ENCODE measurements around the gene RPS4Y1.
"Not testable (repeated sequence)": the region's sequence is repeated elsewhere in the genome, so short reads cannot be mapped to it uniquely, and the experiment has no call there.

Gene RPS4Y1

DNA sequence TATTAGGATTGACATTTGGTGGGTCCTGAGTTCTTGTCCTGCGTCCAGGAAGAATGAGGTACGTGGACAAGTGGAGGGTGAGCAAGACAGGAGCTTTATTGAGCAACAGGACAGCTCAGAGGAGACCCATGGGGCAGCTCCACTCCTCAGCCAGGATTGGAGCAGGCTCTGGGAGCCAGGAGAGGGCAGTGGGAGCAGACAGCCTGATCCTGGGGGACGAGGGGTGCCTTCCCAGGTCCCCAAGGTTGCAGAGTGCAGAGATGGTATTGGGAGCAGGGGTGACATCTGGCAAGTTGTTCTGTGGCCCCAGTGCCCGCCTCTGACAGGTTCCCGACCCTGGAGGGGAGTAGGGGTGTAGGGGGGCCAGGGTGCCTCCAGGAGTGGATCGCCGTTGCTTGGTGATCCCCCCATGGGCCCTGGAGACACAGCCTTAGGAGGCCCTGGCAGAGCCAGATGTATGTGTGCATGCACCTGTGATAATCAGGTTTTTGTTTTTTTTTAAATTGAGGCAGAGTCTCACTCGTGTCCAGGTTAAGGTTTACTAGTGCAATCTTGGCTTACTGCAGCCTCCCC, 26.7 kb downstream of the RPS4Y1 start:
- DNase-seq (ENCODE audit: low read depth, low spot score) = no peak
- no peak overlapping the region for H3K4me3 ChIP-seq (ENCODE audit: low read length)

DNA sequence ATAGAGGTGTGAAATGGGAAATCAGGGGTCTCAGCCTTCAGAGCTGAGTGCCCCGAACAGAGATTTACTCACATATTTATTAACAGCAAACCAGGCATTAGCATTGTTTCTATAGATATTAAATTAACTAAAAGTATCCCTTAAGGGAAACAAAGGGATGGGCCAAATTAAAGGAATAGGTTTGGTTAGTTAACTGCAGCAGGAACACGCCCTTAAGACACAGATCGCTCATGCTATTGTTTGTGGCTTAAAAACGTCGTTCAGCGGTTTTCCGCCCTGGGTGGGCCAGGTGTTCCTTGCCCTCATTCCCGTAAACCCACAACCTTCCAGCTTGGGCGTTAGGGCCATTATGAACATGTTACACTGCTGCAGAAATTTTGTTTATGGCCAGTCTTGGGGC, 30.8 kb downstream of the RPS4Y1 start:
- DNase-seq (ENCODE audit: low read depth, low spot score); H3K4me3 ChIP-seq (ENCODE audit: low read length): not testable (repeated sequence)

DNA sequence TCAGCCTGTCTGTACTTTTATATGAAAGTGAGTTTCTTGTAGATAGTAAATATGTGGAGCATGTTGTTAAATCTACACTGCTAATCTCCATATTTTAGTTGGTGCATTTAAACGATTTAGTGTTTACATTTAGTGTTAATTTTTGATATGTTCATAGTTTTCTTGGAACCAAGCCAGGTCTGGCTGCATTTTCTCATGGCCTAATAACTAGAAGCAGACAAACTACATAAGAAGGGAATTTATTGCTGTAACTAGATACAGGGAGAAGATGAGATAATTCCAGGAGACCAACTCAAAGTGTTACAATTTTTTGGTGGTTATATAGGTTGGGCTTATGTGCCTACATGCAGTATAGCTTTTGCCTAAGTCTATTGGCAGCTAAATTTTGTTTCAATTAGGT, 32.8 kb downstream of the RPS4Y1 start:
- H3K4me3 ChIP-seq (ENCODE audit: low read length) = no peak overlapping the region
- no peak for DNase-seq (ENCODE audit: low read depth, low spot score)

DNA sequence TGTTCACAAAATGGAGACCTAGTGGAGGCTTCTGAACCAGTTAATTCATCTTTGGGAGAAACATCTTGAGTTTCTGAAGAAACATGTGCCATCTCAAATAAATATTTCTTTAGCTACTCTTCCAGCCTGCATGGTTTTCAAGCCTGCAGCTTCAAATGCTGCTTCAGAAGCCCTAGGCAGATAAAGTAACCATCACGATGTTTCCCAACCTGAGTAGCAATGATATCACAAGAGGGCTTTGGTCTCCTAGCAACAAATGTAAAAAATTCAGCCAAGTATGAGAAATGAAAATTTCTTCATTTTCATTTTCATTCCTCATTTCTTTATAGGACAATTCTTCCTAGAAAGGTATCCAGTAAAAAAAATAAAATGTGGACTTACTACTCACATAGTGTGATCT, 42.2 kb downstream of the RPS4Y1 start:
- H3K4me3 ChIP-seq (ENCODE audit: low read length) = no peak overlapping the region
- no peak for DNase-seq (ENCODE audit: low read depth, low spot score)

DNA sequence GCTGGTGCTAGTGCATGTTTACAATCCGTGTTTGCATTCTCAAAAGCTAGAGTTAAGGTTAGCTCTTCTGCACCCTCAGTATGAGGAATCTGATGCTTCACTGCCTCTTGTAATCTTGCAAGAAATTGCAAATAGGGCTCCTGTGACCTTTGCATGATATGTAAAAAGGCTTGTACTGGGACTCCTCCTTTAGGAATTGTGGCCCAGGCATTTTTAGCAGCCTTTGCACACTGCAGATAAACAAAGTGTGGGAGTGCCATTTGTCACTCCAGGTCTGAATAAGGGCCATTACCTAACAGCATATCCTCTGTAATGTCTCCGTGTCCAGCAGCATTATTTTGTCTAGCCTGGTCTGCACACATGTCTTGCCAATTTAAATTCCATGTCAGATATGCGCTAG, 44.5 kb downstream of the RPS4Y1 start:
- DNase-seq (ENCODE audit: low read depth, low spot score) = no peak
- no peak overlapping the region for H3K4me3 ChIP-seq (ENCODE audit: low read length)

DNA sequence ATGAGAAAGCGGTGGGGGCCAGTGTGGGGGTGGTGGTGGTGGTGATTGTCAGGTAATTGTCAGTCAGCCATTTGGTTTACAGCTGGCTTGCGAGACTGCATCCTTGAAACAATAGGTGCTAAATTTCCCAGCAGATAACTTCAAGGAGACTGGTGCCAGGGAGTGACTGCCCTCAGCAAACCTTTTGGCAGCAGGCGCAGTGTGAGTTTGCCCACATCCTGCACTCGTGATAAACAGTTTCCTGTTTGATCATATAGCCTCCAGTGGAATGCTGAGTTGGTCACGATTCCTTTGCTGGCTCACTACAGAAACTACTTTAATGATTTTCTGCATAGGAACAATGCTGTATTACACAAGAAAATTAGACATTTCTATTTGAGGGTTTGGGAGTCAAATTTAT, 46.0 kb downstream of the RPS4Y1 start:
- H3K4me3 ChIP-seq (ENCODE audit: low read length) = peak overlapping the region; percentile 40
- DNase-seq (ENCODE audit: low read depth, low spot score) = peak; percentile 80

DNA sequence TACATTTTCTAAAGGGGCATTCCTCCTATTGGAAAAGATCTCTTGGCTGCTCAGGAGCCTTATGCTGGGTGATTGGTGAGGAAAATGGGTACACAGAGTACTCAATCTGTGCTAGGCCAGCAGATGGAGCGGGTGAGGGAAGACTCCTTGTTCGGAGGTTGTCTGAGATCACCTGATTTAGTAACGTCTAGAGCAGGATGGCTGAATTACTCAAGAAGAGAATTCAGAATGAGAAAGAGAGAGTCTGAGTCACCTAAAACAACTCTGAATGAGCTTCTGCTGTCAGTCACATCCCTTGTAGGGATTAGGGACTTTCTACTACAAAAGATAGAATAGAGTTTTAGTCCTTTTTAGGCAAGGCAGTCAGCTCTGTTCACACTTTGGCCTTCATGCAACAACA, 46.6 kb downstream of the RPS4Y1 start:
- peak overlapping the region; percentile 40 for H3K4me3 ChIP-seq (ENCODE audit: low read length)
- DNase-seq (ENCODE audit: low read depth, low spot score) = peak; percentile 57

DNA sequence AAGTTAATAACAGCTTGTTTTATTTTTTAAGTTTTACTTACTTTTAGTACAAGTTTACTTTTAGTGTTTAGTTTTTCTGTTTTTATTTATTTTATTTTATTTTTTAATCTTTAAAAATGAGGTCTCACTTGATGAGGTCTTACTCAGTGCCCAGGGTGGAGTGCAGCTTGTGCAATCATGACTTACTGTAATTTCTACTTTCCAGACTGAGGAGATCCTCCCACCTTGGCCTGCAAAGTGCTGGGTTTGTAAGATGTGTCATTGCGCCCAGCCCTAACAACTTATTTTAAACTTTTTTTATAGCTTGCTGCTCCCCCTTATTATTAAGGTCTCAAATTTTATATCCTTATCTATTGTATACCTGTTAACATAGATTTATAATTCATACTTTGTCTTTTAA, 52.1 kb downstream of the RPS4Y1 start:
- H3K4me3 ChIP-seq (ENCODE audit: low read length) = no peak overlapping the region
- no peak for DNase-seq (ENCODE audit: low read depth, low spot score)

DNA sequence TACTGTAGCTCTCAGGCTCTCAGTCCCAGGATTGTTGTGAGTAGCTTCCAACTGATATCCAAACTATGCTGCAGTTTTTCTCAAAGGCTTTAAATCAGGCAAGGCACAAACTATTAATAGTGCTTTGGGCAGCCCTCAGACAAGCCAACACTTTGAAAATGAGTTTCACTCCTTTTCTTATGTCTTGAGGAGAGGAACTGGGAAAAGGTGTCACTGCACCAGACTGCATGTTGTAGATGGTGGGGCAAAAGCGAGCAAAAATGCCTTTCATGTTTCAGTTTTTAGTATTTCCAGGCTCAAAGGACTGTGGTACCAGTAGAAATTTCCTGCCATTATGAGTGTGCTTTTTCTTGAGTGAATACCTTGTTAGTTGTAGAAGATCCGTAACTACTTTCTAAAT, 54.6 kb downstream of the RPS4Y1 start:
- DNase-seq (ENCODE audit: low read depth, low spot score) = no peak
- H3K4me3 ChIP-seq (ENCODE audit: low read length) = no peak overlapping the region

DNA sequence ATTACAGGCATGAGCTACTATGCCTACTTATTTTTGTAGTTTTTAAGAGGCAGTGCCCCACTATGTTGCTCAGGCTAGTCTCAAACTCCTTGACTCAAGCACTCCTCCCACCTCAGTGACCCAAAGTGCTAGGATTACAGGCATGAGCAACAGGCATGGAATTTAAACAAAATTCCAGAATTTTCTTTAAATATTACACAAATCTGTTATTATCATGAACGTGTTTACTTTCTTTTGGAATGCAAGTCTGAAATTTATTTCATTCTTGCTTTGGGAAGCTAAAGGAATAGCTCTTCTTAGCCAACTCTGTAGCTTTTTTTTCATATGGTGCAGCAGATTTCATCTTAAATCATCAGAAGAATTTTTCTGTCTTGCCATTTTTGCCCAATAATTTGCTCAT, 66.0 kb downstream of the RPS4Y1 start:
- DNase-seq (ENCODE audit: low read depth, low spot score) = no peak
- H3K4me3 ChIP-seq (ENCODE audit: low read length) = no peak overlapping the region

DNA sequence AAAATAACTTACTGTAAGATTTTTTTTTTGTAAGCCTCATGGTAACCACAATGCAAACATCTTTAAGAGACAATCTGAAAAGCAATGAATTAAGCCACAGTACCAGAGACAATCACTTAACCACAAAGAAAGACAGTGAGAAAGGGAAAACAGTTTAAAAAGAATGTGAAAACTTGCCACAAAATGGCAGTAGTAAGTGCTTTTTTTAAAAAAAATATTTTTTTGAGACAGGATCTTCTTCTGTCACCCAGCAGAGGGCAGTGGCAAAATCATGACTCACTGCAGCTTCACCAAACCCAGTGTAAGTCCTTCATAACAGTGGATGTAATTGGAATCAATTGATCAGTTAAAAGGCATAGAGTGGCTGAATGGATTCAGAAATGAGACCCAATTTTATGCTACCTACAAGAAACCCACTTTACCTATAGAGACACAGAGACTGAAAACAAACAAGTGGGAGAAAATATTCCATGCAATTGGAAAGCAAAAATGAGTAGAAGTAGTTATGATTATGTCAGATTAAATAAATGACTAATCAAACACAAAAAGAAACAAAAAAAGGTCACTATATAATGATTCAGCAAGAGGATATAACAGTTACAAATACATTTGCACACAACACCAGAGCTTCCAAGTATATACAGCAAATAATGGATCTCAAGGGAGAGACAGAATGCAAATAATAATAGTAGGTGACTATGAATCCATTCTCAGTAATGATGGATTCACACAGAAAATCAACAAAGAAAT, 71.8 kb downstream of the RPS4Y1 start:
- DNase-seq (ENCODE audit: low read depth, low spot score) = peak; percentile 74
- H3K4me3 ChIP-seq (ENCODE audit: low read length) = no peak overlapping the region
